Astrocyte of the cerebellum (primary cell): ENCODE measurements around the gene STYXL2.

Experiments used
- DNase-seq: peaks from one replicate; pipeline ENCODE4 v3.0.0-alpha.2; 2011; ENCODE audit warnings: low read depth
- H3K4me3 ChIP-seq: 2 replicates; pipeline ENCODE4 v1.5.1; 2011; ENCODE audit warnings: mild to moderate bottlenecking, low read depth, low read length, moderate library complexity
- in situ Hi-C: cut with HindIII; loops from 2 replicates; pipeline ENCODE4 v1.10.0; 2017; ENCODE audit warnings: low sequenced_read_pairs
- TF ChIP-seq, protein P1 (sequence below): IDR thresholded peaks from 2 replicates; pipeline ENCODE4 v1.5.1; 2012; ENCODE audit warnings: low read length, low read depth, moderate library complexity, mild to moderate bottlenecking; ENCODE audit errors: missing control alignments

STYXL2 gene

DNA sequence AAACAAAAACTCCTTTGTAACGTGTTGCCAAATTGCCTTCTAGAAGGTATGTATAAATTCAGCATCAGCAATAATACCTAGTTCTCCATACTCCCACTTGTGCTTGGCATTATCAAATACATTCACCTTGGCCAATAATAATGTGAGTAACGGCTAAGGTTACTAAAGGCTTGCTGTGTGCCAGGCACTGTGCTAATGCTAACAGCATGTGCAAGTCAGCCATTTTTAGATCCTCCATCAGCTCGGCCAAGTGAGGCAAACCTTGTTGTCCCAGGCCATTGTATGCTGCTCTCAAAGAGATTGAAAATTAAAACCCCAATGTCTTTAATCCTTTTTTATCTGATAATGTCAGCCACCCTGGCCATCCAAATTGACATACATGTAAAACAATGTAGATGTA is 48.1 kb downstream of the STYXL2 start:
- in situ Hi-C loops = no loop called here
- DNase-seq = no peak
- no peak overlapping the region for H3K4me3 ChIP-seq
- TF ChIP-seq, protein P1, sequence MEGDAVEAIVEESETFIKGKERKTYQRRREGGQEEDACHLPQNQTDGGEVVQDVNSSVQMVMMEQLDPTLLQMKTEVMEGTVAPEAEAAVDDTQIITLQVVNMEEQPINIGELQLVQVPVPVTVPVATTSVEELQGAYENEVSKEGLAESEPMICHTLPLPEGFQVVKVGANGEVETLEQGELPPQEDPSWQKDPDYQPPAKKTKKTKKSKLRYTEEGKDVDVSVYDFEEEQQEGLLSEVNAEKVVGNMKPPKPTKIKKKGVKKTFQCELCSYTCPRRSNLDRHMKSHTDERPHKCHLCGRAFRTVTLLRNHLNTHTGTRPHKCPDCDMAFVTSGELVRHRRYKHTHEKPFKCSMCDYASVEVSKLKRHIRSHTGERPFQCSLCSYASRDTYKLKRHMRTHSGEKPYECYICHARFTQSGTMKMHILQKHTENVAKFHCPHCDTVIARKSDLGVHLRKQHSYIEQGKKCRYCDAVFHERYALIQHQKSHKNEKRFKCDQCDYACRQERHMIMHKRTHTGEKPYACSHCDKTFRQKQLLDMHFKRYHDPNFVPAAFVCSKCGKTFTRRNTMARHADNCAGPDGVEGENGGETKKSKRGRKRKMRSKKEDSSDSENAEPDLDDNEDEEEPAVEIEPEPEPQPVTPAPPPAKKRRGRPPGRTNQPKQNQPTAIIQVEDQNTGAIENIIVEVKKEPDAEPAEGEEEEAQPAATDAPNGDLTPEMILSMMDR = no peak
